ENCODE results near the gene MEGF9.

DNA sequence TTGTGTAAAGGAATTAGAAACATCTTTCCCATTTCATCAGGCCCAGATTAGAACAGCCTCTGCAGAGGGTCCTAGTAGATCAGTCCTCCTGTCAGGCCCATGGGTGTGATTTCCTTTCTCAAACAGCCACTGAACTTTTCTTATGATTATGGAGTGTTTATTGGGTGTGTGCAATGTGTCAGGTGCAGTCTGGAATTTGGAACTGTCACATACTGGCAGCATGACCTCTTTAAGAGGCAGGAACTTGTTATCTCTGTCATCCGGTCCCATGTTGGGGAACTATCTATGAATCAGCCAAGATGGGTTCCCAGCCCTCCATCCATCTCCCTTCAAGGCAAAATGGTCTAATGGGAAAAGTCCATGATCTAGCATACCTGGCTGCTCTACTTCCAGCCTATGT lies 11.6 kb upstream of the MEGF9 start:
- no peak for TF ChIP-seq POLR2AphosphoS5 (IDR thresholded peaks at IDR 0.05; ENCODE audit: low read depth, low read length)
- TF ChIP-seq POLR2A (IDR thresholded peaks at IDR 0.05; ENCODE audit: low read depth, low read length) = no peak
- TF ChIP-seq TAF1 (IDR thresholded peaks at IDR 0.05; ENCODE audit: low read depth, low read length) = no peak
- no peak for TF ChIP-seq SPI1 (IDR thresholded peaks at IDR 0.05; ENCODE audit: low read depth, low read length)
- TF ChIP-seq PAX5 (IDR thresholded peaks at IDR 0.05; ENCODE audit: insufficient read depth, low read length, severe bottlenecking) = no peak
- no peak for TF ChIP-seq POU2F2 (IDR thresholded peaks at IDR 0.05; ENCODE audit: low read depth, low read length)

Data from GM12891 (cell line).